K562 (cell line): ENCODE measurements around the gene ARMC2.

ENCODE experiments used
- CTCF ChIP-seq, 3 experiments: IDR thresholded peaks in 2 of 3; conservative IDR thresholded peaks in 1 of 3; 2 replicates each; pipeline ENCODE4 v1.5.1; 2011 to 2012; ENCODE audit warnings: low read length in 3 of 3, mild to moderate bottlenecking in 3 of 3, control low read depth in 2 of 3, improper control_type of control experiment in 1 of 3, inconsistent platforms in 1 of 3, low read depth in 1 of 3, mixed read lengths in 1 of 3, moderate library complexity in 1 of 3; ENCODE audit not compliant: insufficient read depth in 2 of 3
- ELF4 ChIP-seq: fragments of 450-650 bp; formaldehyde crosslinking; IDR thresholded peaks from 2 replicates; pipeline ENCODE4 v1.4.0; 2022; ENCODE audit warnings: missing genetic modification characterization
- JUNB ChIP-seq: fragments of 450-650 bp; formaldehyde crosslinking; conservative IDR thresholded peaks from 2 replicates; pipeline ENCODE4 v1.4.0; 2020; ENCODE audit warnings: mild to moderate bottlenecking
- MTF1 ChIP-seq: fragments of 250-450 bp; sonication (Bioruptor Pico); IDR thresholded peaks from 2 replicates; pipeline ENCODE4 v1.9.0; 2021; ENCODE audit warnings: moderate library complexity, mild to moderate bottlenecking, inconsistent platforms, borderline replicate concordance
- PKNOX1 ChIP-seq: fragments of 450-650 bp; IDR thresholded peaks from 2 replicates; pipeline ENCODE4 v1.6.1; 2016
- POLR2A ChIP-seq: fragments of 450-650 bp; conservative IDR thresholded peaks from 2 replicates; pipeline ENCODE4 v1.6.1; 2016
- SRSF7 ChIP-seq: fragments of 200-400 bp; formaldehyde crosslinking; optimal IDR thresholded peaks from 2 replicates; pipeline ENCODE3; 2017; ENCODE audit warnings: mild to moderate bottlenecking, low read depth, low read length
- ZKSCAN1 ChIP-seq: fragments of 150-350 bp; IDR thresholded peaks from 2 replicates; pipeline ENCODE4 v1.6.1; 2016; ENCODE audit warnings: low read depth, low read length
- ZNF263 ChIP-seq: sonication (generic); formaldehyde crosslinking; IDR thresholded peaks from 2 replicates; pipeline ENCODE4 v1.8.0; 2022; ENCODE audit warnings: mild to moderate bottlenecking, missing genetic modification reagents, borderline replicate concordance
- ZNF274 ChIP-seq: IDR thresholded peaks from 2 replicates; pipeline ENCODE4 v1.6.1; 2011; ENCODE audit warnings: low read depth, mild to moderate bottlenecking, low read length, moderate library complexity, borderline replicate concordance
- TF ChIP-seq, protein P1 (sequence below): fragments of 250-450 bp; sonication (Bioruptor Pico); IDR thresholded peaks from 2 replicates; pipeline ENCODE4 v1.5.0; 2020; ENCODE audit warnings: mild to moderate bottlenecking, borderline replicate concordance
- TF ChIP-seq, protein P2 (sequence below): fragments of 450-650 bp; IDR thresholded peaks from 2 replicates; pipeline ENCODE4 v1.6.1; 2014; ENCODE audit warnings: low read depth, mild to moderate bottlenecking, moderate library complexity, borderline replicate concordance
- TF ChIP-seq, protein P3 (sequence below): fragments of 450-650 bp; formaldehyde crosslinking; IDR thresholded peaks from 2 replicates; pipeline ENCODE4 v1.4.0; 2022; ENCODE audit warnings: missing genetic modification characterization
- TF ChIP-seq, protein P4 (sequence below): sonication (generic); formaldehyde crosslinking; IDR thresholded peaks from 2 replicates; pipeline ENCODE4 v1.9.0; 2022; ENCODE audit warnings: mild to moderate bottlenecking, missing genetic modification reagents

DNA sequence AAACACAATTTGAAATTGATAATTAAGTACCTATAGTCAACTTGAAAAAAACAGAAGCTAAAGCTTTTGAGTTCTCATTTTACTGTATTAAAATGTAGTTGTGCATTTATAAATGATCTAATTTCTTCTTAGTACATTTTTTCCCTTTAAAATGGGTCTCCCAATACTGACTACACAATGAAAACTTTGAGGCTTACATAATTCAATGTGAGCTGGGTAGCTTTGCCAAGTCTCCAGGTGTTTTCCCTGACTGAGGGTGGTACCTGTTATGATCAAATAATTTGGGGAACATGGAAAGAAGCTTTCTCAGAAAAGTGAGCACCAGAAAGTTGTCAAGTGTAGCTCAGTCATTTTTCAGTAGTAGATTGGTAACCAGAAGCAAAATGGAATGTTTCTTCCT is 74.3 kb downstream of the ARMC2 start:
- TF ChIP-seq POLR2A = no peak
- no peak for TF ChIP-seq JUNB (CRISPR knock-in tag)
- TF ChIP-seq ELF4 (CRISPR knock-in tag) = no peak
- TF ChIP-seq, protein P1, sequence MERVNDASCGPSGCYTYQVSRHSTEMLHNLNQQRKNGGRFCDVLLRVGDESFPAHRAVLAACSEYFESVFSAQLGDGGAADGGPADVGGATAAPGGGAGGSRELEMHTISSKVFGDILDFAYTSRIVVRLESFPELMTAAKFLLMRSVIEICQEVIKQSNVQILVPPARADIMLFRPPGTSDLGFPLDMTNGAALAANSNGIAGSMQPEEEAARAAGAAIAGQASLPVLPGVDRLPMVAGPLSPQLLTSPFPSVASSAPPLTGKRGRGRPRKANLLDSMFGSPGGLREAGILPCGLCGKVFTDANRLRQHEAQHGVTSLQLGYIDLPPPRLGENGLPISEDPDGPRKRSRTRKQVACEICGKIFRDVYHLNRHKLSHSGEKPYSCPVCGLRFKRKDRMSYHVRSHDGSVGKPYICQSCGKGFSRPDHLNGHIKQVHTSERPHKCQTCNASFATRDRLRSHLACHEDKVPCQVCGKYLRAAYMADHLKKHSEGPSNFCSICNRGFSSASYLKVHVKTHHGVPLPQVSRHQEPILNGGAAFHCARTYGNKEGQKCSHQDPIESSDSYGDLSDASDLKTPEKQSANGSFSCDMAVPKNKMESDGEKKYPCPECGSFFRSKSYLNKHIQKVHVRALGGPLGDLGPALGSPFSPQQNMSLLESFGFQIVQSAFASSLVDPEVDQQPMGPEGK (CRISPR knock-in tag) = no peak
- no peak for TF ChIP-seq CTCF (IDR thresholded peaks at IDR 0.05 in 2 of 3, conservative IDR thresholded peaks at IDR 0.05 in 1 of 3; ENCODE audit: insufficient read depth in 2 of 3, low read depth in 1 of 3, low read length in 3 of 3)
- TF ChIP-seq, protein P2, sequence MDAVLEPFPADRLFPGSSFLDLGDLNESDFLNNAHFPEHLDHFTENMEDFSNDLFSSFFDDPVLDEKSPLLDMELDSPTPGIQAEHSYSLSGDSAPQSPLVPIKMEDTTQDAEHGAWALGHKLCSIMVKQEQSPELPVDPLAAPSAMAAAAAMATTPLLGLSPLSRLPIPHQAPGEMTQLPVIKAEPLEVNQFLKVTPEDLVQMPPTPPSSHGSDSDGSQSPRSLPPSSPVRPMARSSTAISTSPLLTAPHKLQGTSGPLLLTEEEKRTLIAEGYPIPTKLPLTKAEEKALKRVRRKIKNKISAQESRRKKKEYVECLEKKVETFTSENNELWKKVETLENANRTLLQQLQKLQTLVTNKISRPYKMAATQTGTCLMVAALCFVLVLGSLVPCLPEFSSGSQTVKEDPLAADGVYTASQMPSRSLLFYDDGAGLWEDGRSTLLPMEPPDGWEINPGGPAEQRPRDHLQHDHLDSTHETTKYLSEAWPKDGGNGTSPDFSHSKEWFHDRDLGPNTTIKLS = no peak
- TF ChIP-seq, protein P3, sequence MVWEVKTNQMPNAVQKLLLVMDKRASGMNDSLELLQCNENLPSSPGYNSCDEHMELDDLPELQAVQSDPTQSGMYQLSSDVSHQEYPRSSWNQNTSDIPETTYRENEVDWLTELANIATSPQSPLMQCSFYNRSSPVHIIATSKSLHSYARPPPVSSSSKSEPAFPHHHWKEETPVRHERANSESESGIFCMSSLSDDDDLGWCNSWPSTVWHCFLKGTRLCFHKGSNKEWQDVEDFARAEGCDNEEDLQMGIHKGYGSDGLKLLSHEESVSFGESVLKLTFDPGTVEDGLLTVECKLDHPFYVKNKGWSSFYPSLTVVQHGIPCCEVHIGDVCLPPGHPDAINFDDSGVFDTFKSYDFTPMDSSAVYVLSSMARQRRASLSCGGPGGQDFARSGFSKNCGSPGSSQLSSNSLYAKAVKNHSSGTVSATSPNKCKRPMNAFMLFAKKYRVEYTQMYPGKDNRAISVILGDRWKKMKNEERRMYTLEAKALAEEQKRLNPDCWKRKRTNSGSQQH = no peak
- TF ChIP-seq PKNOX1 = no peak
- TF ChIP-seq, protein P4, sequence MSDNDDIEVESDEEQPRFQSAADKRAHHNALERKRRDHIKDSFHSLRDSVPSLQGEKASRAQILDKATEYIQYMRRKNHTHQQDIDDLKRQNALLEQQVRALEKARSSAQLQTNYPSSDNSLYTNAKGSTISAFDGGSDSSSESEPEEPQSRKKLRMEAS (CRISPR knock-in tag) = no peak
- no peak for TF ChIP-seq SRSF7
- TF ChIP-seq MTF1 (CRISPR knock-in tag) = no peak
- TF ChIP-seq ZKSCAN1 = no peak
- TF ChIP-seq ZNF274 = no peak
- no peak for TF ChIP-seq ZNF263 (CRISPR knock-in tag)
